GM12801 (cell line): Measurements from ENCODE around the gene CNTN1.

Source experiments
- TF ChIP-seq, protein P1 (sequence below): IDR thresholded peaks from one replicate; pipeline ENCODE4 v1.5.1; 2011; ENCODE audit warnings: control low read depth; ENCODE audit not compliant: insufficient read length; ENCODE audit errors: extremely low read depth

CNTN1 gene

GRCh38 chr12:40647651-40648050, 44.6 kb upstream of the CNTN1 start:
- TF ChIP-seq, protein P1, sequence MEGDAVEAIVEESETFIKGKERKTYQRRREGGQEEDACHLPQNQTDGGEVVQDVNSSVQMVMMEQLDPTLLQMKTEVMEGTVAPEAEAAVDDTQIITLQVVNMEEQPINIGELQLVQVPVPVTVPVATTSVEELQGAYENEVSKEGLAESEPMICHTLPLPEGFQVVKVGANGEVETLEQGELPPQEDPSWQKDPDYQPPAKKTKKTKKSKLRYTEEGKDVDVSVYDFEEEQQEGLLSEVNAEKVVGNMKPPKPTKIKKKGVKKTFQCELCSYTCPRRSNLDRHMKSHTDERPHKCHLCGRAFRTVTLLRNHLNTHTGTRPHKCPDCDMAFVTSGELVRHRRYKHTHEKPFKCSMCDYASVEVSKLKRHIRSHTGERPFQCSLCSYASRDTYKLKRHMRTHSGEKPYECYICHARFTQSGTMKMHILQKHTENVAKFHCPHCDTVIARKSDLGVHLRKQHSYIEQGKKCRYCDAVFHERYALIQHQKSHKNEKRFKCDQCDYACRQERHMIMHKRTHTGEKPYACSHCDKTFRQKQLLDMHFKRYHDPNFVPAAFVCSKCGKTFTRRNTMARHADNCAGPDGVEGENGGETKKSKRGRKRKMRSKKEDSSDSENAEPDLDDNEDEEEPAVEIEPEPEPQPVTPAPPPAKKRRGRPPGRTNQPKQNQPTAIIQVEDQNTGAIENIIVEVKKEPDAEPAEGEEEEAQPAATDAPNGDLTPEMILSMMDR = no peak

DNA sequence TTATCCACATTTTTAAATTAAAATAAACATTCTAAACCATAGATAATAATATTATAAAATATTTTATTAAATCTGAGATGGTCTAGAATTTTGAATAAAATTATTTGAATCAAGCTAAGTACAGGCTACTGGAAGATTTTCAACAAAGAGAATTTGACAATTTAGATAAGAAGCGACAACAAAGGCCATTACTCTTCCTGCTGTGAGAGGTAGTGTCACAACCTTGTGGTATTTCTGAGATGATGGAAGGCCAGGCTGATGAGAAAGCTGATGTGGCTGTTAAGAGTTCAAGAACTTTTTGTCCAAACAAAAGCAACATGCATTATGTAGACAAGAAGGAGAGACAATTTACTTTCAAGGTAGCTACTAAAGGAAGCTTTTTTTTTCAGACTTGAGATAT, 43.7 kb upstream of the CNTN1 start:
- TF ChIP-seq, protein P1 = no peak

- TF ChIP-seq, protein P1 = no peak
These were observed 42.1 kb upstream of the CNTN1 start for GRCh38 chr12:40650038-40650704.

GRCh38 chr12:40655451-40655850, 36.8 kb upstream of the CNTN1 start:
- TF ChIP-seq, protein P1 = no peak

GRCh38 chr12:40662366-40662765, 29.9 kb upstream of the CNTN1 start:
- TF ChIP-seq, protein P1 = no peak

DNA sequence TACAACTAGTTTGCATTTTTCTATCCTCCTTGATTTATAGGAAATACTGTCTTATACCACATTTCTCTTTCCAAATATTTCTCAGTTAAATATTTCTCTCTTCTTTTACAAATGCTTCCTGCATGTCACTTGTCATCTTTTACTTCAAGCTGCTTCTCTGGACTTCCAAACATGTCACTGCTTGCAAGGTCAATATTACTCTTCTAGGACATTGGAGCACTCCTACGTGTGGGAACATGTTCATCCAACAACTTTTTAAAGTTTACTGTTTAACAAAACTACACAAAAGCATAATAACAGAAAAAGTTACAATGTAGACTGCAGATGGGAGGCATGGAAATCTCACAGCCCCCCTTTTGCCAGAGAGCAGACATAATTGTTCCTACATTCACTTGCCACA, 28.5 kb upstream of the CNTN1 start:
- TF ChIP-seq, protein P1 = no peak

DNA sequence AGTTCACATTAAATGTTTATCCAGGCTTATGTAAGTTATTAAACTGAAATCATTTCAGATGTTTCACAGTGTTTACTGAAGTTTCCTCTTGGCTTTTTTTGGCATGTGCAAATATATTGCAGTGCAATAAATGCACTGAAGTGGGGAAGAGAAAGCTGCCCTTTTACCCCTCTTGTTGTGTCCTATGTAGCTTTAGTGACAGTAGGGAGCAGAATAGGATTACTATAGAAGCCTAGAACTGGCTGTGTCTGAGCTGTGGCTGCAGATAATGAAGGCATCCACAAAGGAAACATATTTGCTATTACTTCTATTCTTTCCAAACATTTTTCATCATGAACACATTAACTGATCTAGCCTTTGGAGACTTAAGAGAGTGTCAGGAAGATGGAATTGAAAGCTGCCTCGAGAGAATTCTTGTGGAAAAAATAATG, 24.1 kb upstream of the CNTN1 start:
- TF ChIP-seq, protein P1 = no peak
